ENCODE data around the gene COG2.
"Not testable (repeated sequence)": the region's sequence is repeated elsewhere in the genome, so short reads cannot be mapped to it uniquely, and the experiment has no call there.

COG2 gene

GRCh38 chr1:230626232-230626631 lies 16.0 kb upstream of the COG2 start:
- DNase-seq, result no peak

- DNase-seq, result no peak
These were observed 14.5 kb upstream of the COG2 start for GRCh38 chr1:230627767-230628166.

DNA sequence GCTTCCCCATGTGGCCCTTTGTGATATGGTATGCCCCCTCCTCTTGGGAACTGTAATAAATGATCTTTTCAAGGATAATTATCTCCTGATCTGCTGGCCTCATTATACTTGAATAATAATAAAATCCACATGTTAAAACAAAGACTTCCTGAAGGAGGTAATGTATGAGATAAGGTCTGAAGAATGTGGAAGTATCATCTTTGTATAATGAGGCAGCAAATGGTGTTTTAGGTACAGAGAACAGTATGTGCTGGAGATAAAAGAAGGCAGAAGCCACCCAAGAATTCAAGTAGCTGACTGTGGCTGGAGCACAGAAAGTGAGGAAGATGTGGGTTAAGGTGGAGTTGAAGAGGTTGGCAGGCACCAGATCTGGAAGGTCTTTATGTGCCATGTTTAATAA lies 12.8 kb upstream of the COG2 start:
- no peak for DNase-seq

DNA sequence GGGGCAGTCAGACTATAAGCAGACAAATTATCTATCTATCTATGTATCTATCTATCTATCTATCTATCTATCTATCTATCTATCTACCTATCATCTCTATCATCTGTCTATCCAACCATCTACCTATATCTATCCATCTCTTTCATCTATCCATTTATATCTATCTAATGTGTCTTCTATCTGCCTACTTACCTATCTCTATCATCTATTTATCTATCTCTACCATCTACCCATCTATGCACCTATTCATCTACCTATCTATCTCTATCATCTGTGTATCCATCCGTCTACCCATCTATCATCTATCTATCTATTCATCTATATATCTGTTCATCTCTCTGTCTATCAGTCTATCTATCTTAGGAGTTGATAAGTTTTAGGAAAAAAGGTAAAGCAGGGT lies 10.8 kb upstream of the COG2 start:
- DNase-seq, result no peak

GRCh38 chr1:230632273-230632873 lies 9.9 kb upstream of the COG2 start:
- no peak for DNase-seq

GRCh38 chr1:230633469-230633868 lies 8.8 kb upstream of the COG2 start:
- DNase-seq, result no peak

GRCh38 chr1:230634384-230634783 lies 7.9 kb upstream of the COG2 start:
- DNase-seq, result no peak

DNA sequence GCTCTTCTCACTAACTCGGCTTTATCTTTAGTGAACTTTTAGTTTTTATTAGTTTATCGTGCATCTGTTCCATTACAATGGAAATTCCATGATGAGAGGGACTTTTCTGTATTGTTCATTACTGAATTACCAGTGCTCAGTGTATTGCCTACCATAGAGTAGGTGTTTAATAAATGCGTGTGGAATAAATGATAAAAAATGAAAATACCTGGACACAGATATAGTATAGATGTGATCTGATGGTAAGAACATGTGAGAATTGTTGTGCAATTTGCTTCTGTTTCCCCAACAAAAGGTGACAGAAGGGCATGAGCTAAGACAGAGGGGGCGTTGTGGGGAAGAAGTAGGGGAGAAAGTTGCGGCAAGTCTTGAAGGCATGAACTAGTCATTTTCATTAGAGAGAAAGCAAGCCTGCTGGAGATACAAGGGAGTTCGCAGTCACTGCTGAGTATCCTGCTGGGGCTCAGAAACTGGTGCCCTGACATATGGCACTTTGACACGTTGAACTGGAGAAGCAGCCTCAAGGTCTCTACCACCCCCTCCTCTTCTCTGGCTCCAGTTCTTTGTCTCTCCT lies 5.6 kb upstream of the COG2 start:
- no peak for DNase-seq

DNA sequence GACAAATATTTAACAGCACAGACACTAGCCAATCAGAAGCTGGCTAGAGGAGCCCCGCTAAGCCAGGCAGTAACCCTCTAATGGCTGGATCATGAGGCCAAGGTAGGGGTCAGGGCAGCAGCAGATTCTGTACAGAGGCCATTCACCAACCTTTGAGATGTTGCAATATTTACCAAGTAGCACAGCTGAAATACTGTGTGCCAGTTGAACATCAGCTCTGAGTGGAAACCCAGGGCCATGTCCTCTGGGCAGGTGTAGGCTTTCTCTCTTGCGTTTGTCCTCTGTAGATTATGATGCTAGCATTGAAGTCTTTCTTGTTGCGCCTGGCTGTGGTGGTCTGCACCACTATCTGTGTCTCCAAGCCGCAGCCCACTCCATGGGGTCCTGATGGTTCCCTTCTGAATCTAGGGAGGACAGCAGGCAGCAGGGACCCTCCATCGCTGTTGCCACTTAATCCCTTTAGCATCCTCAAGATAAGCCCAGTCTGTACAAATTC lies 2.5 kb upstream of the COG2 start:
- no peak for DNase-seq

- DNase-seq, result no peak
These were observed 935 bp upstream of the COG2 start for GRCh38 chr1:230641346-230641745.

- no peak for DNase-seq
These were observed 400 bp upstream of the COG2 start for GRCh38 chr1:230641900-230642262.

GRCh38 chr1:230643908-230644307 lies 1.6 kb downstream of the COG2 start:
- DNase-seq, result no peak

GRCh38 chr1:230646710-230647302 lies 4.5 kb downstream of the COG2 start:
- DNase-seq, result no peak

GRCh38 chr1:230647321-230647720 lies 5.0 kb downstream of the COG2 start:
- DNase-seq, result no peak

DNA sequence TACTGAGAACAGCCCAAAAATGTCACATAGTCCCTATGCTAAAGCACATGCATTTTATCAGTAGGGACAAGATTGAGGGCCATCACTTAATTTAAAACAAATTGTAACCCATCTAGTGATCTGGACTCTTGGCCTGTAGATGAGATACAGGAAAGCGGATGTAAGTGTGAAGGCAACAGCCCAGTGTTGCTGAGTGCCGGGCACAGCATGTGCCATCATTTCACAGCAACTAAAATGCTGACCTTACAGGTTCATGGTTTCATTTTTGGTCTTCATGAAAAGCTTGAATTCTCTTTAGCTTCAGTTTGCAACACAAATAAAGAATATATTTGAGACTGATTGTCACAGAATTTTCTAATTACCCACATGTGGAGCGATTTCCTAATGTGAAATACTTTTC lies 5.8 kb downstream of the COG2 start:
- no peak for DNase-seq

DNA sequence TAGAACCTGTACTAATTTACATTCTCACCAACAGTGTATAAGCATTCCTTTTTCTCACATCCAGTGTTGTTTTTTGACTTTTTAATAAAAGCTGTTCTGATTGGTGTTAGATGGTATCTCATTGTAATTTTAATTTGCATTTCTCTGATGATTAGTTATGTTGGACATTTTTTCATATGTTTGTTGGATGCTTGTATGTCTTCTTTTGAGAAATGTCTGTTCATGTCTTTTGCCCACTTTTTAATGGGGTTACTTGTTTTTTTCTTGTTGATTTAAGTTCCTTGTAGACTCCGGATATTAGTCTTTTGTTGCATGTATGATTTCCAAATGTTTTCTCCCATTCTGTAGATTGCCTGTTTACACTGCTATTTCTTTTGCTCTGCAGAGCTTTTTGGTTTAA lies 8.0 kb downstream of the COG2 start:
- no peak for DNase-seq

- no peak for DNase-seq
These were observed 9.0 kb downstream of the COG2 start for GRCh38 chr1:230651235-230651634.

DNA sequence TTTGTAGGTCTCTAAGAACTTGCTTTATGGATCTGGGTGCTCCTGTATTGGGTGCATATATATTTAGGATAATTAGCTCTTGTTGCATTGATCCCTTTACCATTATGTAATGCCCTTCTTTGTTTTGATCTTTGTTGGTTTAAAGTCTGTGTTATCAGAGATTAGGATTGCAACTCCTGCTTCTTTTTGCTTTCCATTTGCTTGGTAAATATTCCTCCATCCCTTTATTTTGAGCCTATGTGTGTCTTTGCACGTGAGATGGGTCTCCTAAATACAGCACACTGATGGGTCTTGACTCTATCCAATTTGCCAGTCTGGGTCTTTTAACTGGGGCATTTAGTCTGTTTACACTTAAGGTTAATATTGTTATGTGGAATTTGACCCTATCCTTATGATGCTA lies 14.4 kb downstream of the COG2 start:
- not testable (repeated sequence) for DNase-seq

DNA sequence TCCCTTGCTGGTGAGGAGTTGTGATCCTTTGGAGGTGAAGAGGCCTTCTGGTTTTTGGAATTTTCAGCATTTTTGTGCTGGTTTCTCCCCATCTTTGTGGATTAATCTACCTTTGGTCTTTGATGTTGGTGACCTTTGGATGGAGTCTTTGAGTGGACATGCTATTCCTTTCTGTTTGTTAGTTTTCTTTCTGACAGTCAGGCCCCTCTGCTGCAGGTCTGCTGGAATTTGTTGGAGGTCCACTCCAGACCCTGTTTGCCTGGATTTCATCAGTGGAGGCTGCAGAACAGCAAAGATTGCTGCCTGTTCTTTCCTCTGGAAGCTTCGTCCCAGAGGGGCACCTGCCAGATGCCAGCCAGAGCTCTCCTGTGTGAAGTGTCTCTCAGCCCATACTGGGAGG lies 15.8 kb downstream of the COG2 start:
- DNase-seq, result not testable (repeated sequence)

DNA sequence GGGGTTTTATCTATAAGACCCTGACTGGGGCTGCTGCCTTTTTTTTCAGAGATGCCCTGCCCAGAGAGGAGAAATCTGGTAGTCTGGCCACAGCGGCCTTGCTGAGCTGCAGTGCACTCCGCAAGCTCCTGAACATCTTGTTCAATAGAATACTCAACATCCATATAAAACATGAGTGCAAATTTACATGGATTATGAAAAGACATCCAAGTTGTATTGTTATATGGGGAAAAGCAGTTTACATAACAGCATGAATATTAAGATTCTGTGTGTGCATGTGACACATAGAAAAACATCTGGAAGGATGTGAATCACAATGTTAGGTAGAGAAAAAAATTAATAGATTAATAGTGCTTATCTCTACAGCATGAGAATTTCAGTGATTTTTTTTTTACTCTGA lies 16.4 kb downstream of the COG2 start:
- DNase-seq, result no peak

DNA sequence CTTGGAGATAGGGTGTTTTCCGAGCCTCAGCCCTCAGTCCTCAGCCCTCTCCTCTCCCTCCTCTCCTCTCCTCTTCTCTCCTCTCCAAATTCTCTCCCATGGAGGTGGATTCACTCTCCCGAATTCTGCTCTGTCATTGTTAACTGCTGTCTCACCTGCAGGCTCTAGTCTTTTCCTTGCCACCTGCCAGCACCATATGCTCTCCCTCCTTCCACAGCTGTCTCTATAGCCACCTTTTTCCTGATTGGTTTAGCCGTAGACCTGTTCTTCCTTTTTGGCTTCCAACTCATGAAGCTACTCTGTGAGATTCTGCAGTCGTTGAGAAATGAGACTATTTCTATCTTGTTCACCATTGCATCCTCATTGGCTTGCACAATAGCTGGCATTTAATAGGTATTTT lies 19.7 kb downstream of the COG2 start:
- no peak for DNase-seq

DNA sequence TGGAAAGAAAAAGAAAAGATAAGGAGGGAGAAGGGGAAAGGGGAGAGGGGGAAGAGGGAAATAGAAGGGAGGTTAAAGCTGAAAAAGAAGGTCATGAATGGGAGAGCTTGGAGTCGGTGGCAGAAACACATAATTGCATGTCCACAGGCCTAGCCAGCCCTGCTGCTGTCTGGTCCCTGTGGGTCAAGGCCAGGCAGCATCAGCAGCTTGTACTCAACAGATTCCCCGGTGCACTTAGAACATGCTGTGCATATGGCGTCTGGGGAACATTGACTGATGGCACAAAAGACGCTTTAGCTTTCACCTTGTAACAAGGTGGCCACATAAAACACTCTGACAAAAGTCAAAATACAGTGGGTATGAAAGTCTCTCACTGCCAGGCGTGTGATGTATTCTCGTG lies 25.9 kb downstream of the COG2 start:
- DNase-seq, result no peak

DNA sequence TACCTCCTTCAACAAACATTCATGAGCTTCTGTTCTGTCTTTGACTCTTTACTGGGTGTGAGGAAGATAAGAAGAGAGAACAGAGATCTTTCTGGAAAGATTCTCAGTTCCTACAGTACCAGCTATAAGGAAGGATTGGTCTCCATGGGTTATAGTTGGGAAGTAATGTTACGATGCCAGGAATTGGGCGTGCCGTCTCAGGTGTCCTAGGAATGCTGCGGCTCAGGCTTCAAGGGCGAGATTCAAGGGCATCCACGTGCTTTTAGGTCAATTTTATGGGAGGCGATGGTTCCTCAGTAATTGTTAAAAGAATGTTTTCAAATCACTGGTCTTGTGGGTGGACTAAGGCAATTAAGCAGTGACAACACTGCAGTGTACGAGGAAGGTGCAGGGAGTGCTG lies 27.3 kb downstream of the COG2 start:
- DNase-seq, result no peak

DNA sequence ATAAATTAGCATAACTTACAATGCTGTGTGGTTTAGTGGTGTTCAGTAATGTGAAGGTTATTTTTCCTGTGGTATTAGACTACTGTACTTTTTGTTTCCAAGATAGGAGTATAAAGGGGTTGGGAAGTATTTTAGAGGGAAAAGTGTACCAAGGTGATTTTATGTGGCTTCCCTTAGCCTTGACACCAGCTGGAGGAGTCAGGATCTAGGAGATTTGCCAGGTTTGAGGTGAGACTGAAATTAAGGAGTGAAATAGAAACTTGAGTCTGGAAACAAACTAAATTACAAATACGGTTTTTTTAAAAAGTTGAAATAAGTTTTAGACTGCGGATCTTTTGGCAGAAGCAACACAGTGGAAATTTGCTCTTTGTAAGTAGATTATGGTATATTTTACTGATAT lies 32.3 kb downstream of the COG2 start:
- DNase-seq, result no peak

DNA sequence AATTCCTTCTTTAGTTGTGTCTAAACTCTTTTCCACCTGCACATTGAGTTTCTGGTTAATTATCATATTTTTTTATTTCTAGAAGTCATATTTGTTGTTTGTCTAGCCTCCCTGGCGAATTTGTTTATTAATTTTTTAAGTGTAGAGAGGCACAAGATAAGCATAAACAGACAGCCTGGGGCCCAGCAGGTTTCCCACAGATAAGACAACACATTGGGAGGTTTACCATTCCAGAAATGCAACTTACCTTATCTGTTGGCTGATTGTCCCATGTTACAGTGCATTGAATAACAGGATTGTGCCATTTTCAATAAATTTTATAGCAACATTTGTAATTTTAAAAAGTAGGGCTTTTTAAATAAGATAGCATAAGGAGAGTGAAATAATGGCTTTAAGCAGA lies 34.9 kb downstream of the COG2 start:
- no peak for DNase-seq

All from right forelimb (tissue), 1 donor.